Smooth muscle cell (in vitro differentiated cells): ENCODE data around the gene PCSK7. TPM values are rescaled to one million over a fixed set of nuclear protein-coding genes. Genes with fewer than 3 reads are reported as not detected.
"Not testable (repeated sequence)": the region's sequence is repeated elsewhere in the genome, so short reads cannot be mapped to it uniquely, and the experiment has no call there.

Experiments
- DNase-seq: peaks from one replicate; lab custom pipeline; 2025; ENCODE audit not compliant: unreplicated experiment; lab: John Stamatoyannopoulos, UW
- H2AFZ ChIP-seq: fragments of 200-600 bp; sonication (generic); 2 replicates; pipeline ENCODE4 v1.6.0; 2016; ENCODE audit warnings: antibody characterized with exemption, low read depth, mild to moderate bottlenecking
- H3F3A ChIP-seq: fragments of 200-600 bp; sonication (generic); 2 replicates; pipeline ENCODE4 v1.6.0; 2017; ENCODE audit warnings: antibody characterized with exemption, low read depth
- H3K27ac ChIP-seq: fragments of 200-600 bp; sonication (generic); 2 replicates; pipeline ENCODE4 v1.5.1; 2016; ENCODE audit warnings: low read depth, mild to moderate bottlenecking
- H3K27me3 ChIP-seq: fragments of 200-600 bp; sonication (generic); 2 replicates; pipeline ENCODE4 v1.6.1; 2016; ENCODE audit warnings: low read depth, mild to moderate bottlenecking
- H3K36me3 ChIP-seq: fragments of 200-600 bp; sonication (generic); 2 replicates; pipeline ENCODE4 v1.5.1; 2016; ENCODE audit warnings: low read depth
- H3K4me1 ChIP-seq: fragments of 200-600 bp; sonication (generic); 2 replicates; pipeline ENCODE4 v1.5.1; 2016; ENCODE audit warnings: low read depth
- H3K4me2 ChIP-seq: fragments of 200-600 bp; sonication (generic); 2 replicates; pipeline ENCODE4 v1.6.0; 2016; ENCODE audit warnings: mild to moderate bottlenecking
- H3K4me3 ChIP-seq: fragments of 200-600 bp; sonication (generic); 2 replicates; pipeline ENCODE4 v1.5.1; 2016; ENCODE audit warnings: mild to moderate bottlenecking
- H3K79me2 ChIP-seq: fragments of 200-600 bp; sonication (generic); 2 replicates; pipeline ENCODE4 v1.6.0; 2016; ENCODE audit warnings: low read depth, mild to moderate bottlenecking
- H3K9ac ChIP-seq: fragments of 200-600 bp; sonication (generic); 2 replicates; pipeline ENCODE4 v1.6.0; 2016; ENCODE audit warnings: low read depth
- H3K9me3 ChIP-seq: fragments of 200-600 bp; sonication (generic); replicated peaks from 2 replicates; pipeline ENCODE4 v1.5.1; 2016; ENCODE audit warnings: low read depth
- H4K20me1 ChIP-seq: fragments of 200-600 bp; sonication (generic); 2 replicates; pipeline ENCODE4 v1.6.0; 2016; ENCODE audit warnings: low read depth
- WGBS: methylation state at CpG from one replicate; pipeline ENCODE4 v1.1.7; 2016; ENCODE audit warnings: low lambda C conversion rate; 5-methylcytosine and 5-hydroxymethylcytosine counted together
- polyA plus RNA-seq: library from polyadenylated mRNA; unstranded; fragments of >200 nt; fragmentation: Nextera tagmentation; extraction: Ambion mirVana; gene quantifications from 2 replicates; pipeline ENCODE4 v1.2.1, GENCODE V29; 2016
- total RNA-seq: library from RNA; depleted of rRNA; stranded (reverse); fragments of >200 nt; gene quantifications from 2 replicates; pipeline ENCODE4 v1.2.3, GENCODE V29; 2014
- TF ChIP-seq, protein P1 (sequence below): fragments of 200-600 bp; sonication (generic); IDR thresholded peaks from 2 replicates; pipeline ENCODE4 v1.5.1; 2017; ENCODE audit warnings: borderline replicate concordance, mild to moderate bottlenecking, antibody characterized with exemption; ENCODE audit not compliant: insufficient read depth, poor library complexity, severe bottlenecking

The PCSK7 gene
- total and polyA plus RNA-seq, 2 experiments from 2014 or later, result 20.8 to 23.5 TPM

DNA sequence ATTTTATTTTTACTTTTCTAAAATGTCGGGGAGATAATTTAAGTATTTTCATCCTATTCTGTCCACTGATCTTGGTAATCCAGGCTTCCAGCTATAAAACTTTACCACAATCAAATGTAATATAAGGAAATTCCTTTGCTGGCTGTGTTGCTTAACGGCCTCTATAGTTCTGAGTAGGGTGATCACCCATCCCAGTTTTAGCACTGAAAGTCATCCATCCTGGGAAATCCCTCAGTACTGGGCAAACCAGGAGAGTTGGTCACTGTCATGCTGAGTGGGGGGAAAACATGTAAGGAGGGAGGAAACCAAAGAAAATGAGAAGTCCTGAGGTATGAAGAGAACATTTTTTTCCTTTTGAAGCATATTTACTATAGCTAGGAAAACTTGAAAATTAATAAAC lies 46.5 kb upstream of the PCSK7 start:
- no peaks in the 10 kb centered on the region for H3K36me3 ChIP-seq
- no peaks in the 10 kb centered on the region for H3K79me2 ChIP-seq
- no peak overlapping the region for H3K9ac ChIP-seq
- no peaks in the 10 kb centered on the region for H3K9me3 ChIP-seq
- no peaks in the 10 kb centered on the region for H3K27me3 ChIP-seq
- H3K4me1 ChIP-seq, result peaks cover 12% of the 10 kb centered on the region
- H2AFZ ChIP-seq, result no peak overlapping the region
- H3K4me2 ChIP-seq, result peak overlapping the region; percentile 37
- no peak overlapping the region for H3K4me3 ChIP-seq
- DNase-seq, result no peak
- peak overlapping the region; percentile 39 for H3K27ac ChIP-seq
- H4K20me1 ChIP-seq, result no peaks in the 10 kb centered on the region
- H3F3A ChIP-seq, result peaks cover 16% of the 10 kb centered on the region
- TF ChIP-seq, protein P1, sequence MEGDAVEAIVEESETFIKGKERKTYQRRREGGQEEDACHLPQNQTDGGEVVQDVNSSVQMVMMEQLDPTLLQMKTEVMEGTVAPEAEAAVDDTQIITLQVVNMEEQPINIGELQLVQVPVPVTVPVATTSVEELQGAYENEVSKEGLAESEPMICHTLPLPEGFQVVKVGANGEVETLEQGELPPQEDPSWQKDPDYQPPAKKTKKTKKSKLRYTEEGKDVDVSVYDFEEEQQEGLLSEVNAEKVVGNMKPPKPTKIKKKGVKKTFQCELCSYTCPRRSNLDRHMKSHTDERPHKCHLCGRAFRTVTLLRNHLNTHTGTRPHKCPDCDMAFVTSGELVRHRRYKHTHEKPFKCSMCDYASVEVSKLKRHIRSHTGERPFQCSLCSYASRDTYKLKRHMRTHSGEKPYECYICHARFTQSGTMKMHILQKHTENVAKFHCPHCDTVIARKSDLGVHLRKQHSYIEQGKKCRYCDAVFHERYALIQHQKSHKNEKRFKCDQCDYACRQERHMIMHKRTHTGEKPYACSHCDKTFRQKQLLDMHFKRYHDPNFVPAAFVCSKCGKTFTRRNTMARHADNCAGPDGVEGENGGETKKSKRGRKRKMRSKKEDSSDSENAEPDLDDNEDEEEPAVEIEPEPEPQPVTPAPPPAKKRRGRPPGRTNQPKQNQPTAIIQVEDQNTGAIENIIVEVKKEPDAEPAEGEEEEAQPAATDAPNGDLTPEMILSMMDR, result no peak
- WGBS, result 56% methylated on average over 2 of the region's 2 CpGs

DNA sequence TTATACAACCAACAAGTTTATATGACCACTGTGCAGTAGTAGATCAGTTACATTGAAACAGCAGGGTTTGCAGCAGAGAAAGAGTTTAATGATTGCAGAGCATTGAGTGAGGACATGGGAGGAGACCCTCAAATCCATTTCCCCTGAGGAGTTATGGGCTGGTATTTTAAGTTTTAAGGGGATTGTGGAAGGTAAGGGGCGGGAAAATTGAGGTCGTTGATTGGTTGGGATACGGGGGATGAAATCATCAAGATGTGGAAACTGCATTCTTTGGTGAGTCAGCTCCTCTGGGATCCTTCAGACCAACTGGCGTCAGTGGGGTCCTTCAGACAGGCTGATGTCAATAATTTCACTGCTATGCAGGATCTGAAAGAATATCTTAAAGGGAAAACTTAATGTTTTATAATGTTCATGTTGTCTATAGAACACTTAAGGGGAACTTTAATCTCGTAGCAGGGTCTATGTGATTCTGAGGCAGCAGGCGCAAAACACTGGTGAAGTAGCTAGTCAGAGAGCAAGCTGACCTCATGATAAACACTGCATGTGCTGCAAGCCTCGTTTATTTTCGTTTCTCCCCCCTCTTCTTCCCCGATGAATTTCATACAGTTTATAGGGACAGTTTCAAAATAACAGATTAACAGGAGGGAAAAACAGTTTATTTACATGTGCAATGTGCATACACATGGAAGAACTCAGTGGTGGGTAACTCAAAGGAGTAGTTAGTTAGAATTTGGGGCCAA lies 41.8 kb upstream of the PCSK7 start:
- peaks cover 5% of the 10 kb centered on the region for H3K4me1 ChIP-seq
- no peak overlapping the region for H3K9ac ChIP-seq
- WGBS, result 34% methylated on average over 9 of the region's 9 CpGs
- H3K9me3 ChIP-seq, result no peaks in the 10 kb centered on the region
- H3K4me3 ChIP-seq, result no peak overlapping the region
- H3K4me2 ChIP-seq, result peak overlapping the region; percentile 56
- DNase-seq, result no peak
- H3K79me2 ChIP-seq, result no peaks in the 10 kb centered on the region
- H4K20me1 ChIP-seq, result no peaks in the 10 kb centered on the region
- no peaks in the 10 kb centered on the region for H3K36me3 ChIP-seq
- TF ChIP-seq, protein P1, result no peak
- H3K27me3 ChIP-seq, result no peaks in the 10 kb centered on the region
- H3K27ac ChIP-seq, result peak overlapping the region; percentile 74
- peaks cover 10% of the 10 kb centered on the region for H3F3A ChIP-seq
- H2AFZ ChIP-seq, result no peak overlapping the region

DNA sequence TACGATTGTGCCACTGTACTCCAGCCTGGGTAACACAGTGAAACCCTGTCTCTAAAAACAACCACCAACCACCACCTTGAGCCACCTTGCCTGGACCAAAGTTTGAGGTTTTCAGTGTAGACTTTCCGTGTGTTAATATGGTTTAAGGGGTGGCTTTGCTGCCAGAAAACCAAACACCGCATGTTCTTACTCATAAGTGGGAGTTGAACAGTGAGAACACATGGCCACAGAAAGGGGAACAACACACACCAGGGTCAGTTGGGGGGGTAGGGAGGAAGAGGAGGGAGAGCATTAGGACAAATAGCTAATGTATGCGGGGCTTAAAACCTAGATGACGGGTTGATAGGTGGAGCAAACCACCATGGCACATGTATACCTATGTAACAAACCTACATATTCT lies 40.3 kb upstream of the PCSK7 start:
- WGBS, result 97% methylated on average over 5 of the region's 5 CpGs
- not testable (repeated sequence) for H3K9me3 ChIP-seq, H3K4me1 ChIP-seq, H3K79me2 ChIP-seq, H4K20me1 ChIP-seq, H3K27ac ChIP-seq, H3F3A ChIP-seq, H3K4me3 ChIP-seq, H2AFZ ChIP-seq, H3K36me3 ChIP-seq, H3K9ac ChIP-seq, DNase-seq, H3K4me2 ChIP-seq, H3K27me3 ChIP-seq

DNA sequence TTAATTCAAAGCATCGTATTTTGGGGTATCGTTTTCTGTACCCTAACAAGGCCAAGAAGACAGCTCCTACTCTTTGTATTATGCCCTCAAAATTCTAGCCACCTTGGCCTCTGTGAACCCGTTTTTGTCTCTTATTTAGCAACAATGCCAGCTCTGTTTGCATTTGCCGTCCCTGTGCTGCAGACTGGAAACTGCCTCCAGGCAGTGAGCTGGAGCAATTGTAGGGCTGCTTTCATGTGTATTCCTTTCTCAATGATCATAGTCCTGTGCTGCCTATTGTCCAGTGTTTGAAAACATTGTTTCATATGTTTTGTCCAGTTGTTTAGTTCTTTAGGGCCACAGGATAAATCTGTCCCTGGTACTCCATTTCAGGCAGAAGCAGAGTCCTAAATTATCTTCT lies 39.3 kb upstream of the PCSK7 start:
- 78% methylated on average over 4 of the region's 4 CpGs for WGBS
- no peaks in the 10 kb centered on the region for H3K36me3 ChIP-seq
- H3K9ac ChIP-seq, result no peak overlapping the region
- no peaks in the 10 kb centered on the region for H3K79me2 ChIP-seq
- no peaks in the 10 kb centered on the region for H3K27me3 ChIP-seq
- H3K4me1 ChIP-seq, result no peaks in the 10 kb centered on the region
- TF ChIP-seq, protein P1, result no peak
- no peak for DNase-seq
- no peak overlapping the region for H2AFZ ChIP-seq
- H4K20me1 ChIP-seq, result no peaks in the 10 kb centered on the region
- H3F3A ChIP-seq, result peaks cover 3% of the 10 kb centered on the region
- H3K4me2 ChIP-seq, result no peak overlapping the region
- H3K4me3 ChIP-seq, result no peak overlapping the region
- no peak overlapping the region for H3K27ac ChIP-seq
- no peaks in the 10 kb centered on the region for H3K9me3 ChIP-seq
